Tibial nerve (tissue), 4 donors: ENCODE data around the gene PIH1D1. TPM values are rescaled to one million over a fixed set of nuclear protein-coding genes. Genes with fewer than 3 reads are reported as not detected.
A peak's percentile ranks its signal among the peaks of the same experiment; 100 is the strongest.

Source experiments
- DNase-seq, 2 donors: peaks; one replicate each; pipeline ENCODE4 v3.0.0-alpha.2; 2019; ENCODE audit warnings: low spot score in 2 of 2
- H3K27ac ChIP-seq, 4 donors: fragments of 200-600 bp; sonication (generic) in 3 of 4; one replicate each; pipeline ENCODE4 v1.5.1; 2017 to 2019; ENCODE audit warnings: mild to moderate bottlenecking in 1 of 4
- H3K27me3 ChIP-seq, 2 donors: fragments of 200-600 bp; sonication (generic) in 1 of 2; one replicate each; pipeline versions ENCODE4 v1.5.1 to v1.6.0; 2017 to 2019
- H3K36me3 ChIP-seq, 3 donors: fragments of 200-600 bp; sonication (generic); one replicate each; pipeline ENCODE4 v1.5.1; 2018 to 2019
- H3K4me1 ChIP-seq, 4 donors: fragments of 200-600 bp; sonication (generic) in 3 of 4; one replicate each; pipeline ENCODE4 v1.5.1; 2017 to 2019
- H3K4me3 ChIP-seq, 4 donors: fragments of 200-600 bp; sonication (generic) in 3 of 4; one replicate each; pipeline ENCODE4 v1.5.1; 2017 to 2019; ENCODE audit warnings: mild to moderate bottlenecking in 1 of 4, moderate library complexity in 1 of 4
- H3K9me3 ChIP-seq, 4 donors: fragments of 200-600 bp; sonication (generic) in 3 of 4; one replicate each; pipeline ENCODE4 v1.5.1; 2017 to 2019
- EP300 ChIP-seq, 2 donors: sonication (generic); formaldehyde crosslinking; IDR thresholded peaks; one replicate each; pipeline ENCODE4 v1.6.1; 2017; ENCODE audit warnings: antibody characterized with exemption in 2 of 2, mild to moderate bottlenecking in 1 of 2
- POLR2A ChIP-seq, 2 donors: fragments of 450-650 bp; IDR thresholded peaks; one replicate each; pipeline ENCODE4 v1.6.1; 2017; ENCODE audit warnings: antibody characterized with exemption in 2 of 2, mild to moderate bottlenecking in 2 of 2, moderate library complexity in 2 of 2
- WGBS, 2 donors: methylation state at CpG; one replicate each; pipeline ENCODE4 v1.1.5; 2018; 5-methylcytosine and 5-hydroxymethylcytosine counted together
- total RNA-seq, 4 donors: library from RNA; depleted of rRNA; stranded (reverse); fragments of >200 nt; gene quantifications; one replicate each; pipeline ENCODE4 v1.1.0, GENCODE V29; 2016
- TF ChIP-seq, protein P1 (sequence below), 5 experiments: fragments of 200-600 bp in 3 of 5; fragments of 450-650 bp in 2 of 5; sonication (generic) in 3 of 5; IDR thresholded peaks; one replicate each; pipeline ENCODE4 v1.5.1; 2016 to 2019; ENCODE audit warnings: antibody characterized with exemption in 5 of 5, mild to moderate bottlenecking in 3 of 5, moderate library complexity in 2 of 5

The PIH1D1 gene
- total RNA-seq, 4 donors from 2014 or later, result 85.0 to 128 (median 110) TPM

DNA sequence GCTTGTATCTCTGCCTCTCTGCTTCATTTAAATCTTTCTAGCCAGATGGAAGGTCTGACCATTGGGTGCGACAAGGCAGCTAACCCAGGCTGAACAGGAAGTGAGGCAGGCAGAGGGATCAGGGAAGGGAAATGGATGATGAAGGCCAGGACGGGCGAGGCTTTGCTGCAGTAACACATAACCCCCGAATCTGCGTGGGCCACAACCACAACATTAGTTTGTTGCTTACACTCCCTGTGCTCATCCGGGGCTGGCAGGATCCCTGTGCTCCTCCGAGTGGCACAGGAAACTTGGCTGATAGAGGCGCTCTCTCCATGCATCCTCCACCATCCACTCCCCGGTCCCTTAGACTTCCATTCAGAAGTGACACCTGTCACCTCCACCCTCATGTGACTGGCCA is 21.3 kb upstream of the PIH1D1 start:
- peaks cover 0 to 24% (median 0%) of the 10 kb centered on the region in 3 donors for H3K36me3 ChIP-seq
- peaks cover 0 to 50% (median 15%) of the 10 kb centered on the region in 4 donors for H3K4me1 ChIP-seq
- H3K27me3 ChIP-seq, result no peaks in the 10 kb centered on the region
- H3K9me3 ChIP-seq, result no peaks in the 10 kb centered on the region
- no peak for TF ChIP-seq POLR2A (IDR thresholded peaks at IDR 0.05)
- TF ChIP-seq, protein P1, sequence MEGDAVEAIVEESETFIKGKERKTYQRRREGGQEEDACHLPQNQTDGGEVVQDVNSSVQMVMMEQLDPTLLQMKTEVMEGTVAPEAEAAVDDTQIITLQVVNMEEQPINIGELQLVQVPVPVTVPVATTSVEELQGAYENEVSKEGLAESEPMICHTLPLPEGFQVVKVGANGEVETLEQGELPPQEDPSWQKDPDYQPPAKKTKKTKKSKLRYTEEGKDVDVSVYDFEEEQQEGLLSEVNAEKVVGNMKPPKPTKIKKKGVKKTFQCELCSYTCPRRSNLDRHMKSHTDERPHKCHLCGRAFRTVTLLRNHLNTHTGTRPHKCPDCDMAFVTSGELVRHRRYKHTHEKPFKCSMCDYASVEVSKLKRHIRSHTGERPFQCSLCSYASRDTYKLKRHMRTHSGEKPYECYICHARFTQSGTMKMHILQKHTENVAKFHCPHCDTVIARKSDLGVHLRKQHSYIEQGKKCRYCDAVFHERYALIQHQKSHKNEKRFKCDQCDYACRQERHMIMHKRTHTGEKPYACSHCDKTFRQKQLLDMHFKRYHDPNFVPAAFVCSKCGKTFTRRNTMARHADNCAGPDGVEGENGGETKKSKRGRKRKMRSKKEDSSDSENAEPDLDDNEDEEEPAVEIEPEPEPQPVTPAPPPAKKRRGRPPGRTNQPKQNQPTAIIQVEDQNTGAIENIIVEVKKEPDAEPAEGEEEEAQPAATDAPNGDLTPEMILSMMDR (IDR thresholded peaks at IDR 0.05), result no peak
- no peak for TF ChIP-seq EP300 (IDR thresholded peaks at IDR 0.05)
- no peak overlapping the region for H3K27ac ChIP-seq
- no peak overlapping the region for H3K4me3 ChIP-seq
- WGBS, 2 donors, result 78 to 83% methylated on average over 9 of the region's 9 CpGs
- no peak for DNase-seq

- H3K27ac ChIP-seq, result peak overlapping the region in 1 of 4 donors; percentile 82
- H3K4me3 ChIP-seq, result no peak overlapping the region
- TF ChIP-seq EP300 (IDR thresholded peaks at IDR 0.05) (no peak), POLR2A (IDR thresholded peaks at IDR 0.05) (no peak)
- TF ChIP-seq, protein P1 (IDR thresholded peaks at IDR 0.05), result no peak
- no peaks in the 10 kb centered on the region for H3K27me3 ChIP-seq
- WGBS, 2 donors, result 72 to 76% methylated on average over 8 of the region's 8 CpGs
- DNase-seq, result no peak
- peaks cover 0 to 44% (median 15%) of the 10 kb centered on the region in 4 donors for H3K4me1 ChIP-seq
- H3K9me3 ChIP-seq, result no peaks in the 10 kb centered on the region
- peaks cover 0 to 35% (median 0%) of the 10 kb centered on the region in 3 donors for H3K36me3 ChIP-seq
Measured at GRCh38 chr19:49470615-49470978, 19.0 kb upstream of the PIH1D1 start.

DNA sequence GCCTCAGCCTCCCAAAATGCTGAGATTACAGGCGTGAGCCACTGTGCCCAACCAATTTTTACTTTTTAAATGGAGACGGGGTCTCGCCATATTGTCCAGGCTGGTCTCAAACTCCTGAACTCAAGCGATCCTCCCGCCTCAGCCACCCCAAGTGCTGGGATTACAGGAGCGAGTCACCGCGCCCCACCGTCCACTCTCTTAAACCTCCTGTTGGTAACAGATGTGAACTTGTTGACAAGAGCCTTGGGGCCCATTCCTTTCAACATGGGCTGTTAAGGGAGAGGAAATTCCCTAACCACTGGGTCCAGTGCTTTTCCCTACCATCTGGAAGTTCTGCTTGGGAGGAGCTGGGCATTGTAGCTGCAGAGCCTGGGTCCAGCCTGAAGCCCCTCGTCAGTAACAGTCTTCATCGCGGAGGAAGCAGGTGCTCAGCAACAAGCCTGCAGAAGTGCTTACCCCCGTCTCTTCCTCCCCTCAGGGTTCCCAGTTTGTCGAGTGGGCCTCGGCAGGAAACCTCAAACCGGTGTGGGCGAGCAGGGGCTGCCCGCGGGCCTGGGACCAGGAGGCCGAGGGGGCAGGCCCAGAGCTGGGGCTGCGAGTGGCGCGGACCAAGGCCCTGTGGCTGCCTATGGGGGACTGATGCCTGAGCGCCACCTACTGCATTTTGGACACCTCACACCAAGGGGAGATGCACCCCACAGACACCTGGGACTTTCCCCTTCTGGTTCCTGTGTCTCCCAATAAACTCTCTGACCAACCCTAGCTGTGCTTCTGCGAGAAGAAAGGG is 18.4 kb upstream of the PIH1D1 start:
- no peak for DNase-seq
- no peak overlapping the region for H3K4me3 ChIP-seq
- H3K9me3 ChIP-seq, result no peaks in the 10 kb centered on the region
- peaks cover 0 to 41% (median 0%) of the 10 kb centered on the region in 3 donors for H3K36me3 ChIP-seq
- TF ChIP-seq EP300 (IDR thresholded peaks at IDR 0.05) (no peak), POLR2A (IDR thresholded peaks at IDR 0.05) (no peak)
- TF ChIP-seq, protein P1 (IDR thresholded peaks at IDR 0.05), result peak in 1 of 5 experiments; percentile 34
- H3K4me1 ChIP-seq, result peaks cover 0 to 38% (median 13%) of the 10 kb centered on the region in 4 donors
- H3K27me3 ChIP-seq, result no peaks in the 10 kb centered on the region
- peak overlapping the region in 3 of 4 donors; percentile 66 to 82 (median 82) for H3K27ac ChIP-seq
- WGBS, 2 donors, result 78 to 82% methylated on average over 22 to 25 of the region's 25 CpGs

DNA sequence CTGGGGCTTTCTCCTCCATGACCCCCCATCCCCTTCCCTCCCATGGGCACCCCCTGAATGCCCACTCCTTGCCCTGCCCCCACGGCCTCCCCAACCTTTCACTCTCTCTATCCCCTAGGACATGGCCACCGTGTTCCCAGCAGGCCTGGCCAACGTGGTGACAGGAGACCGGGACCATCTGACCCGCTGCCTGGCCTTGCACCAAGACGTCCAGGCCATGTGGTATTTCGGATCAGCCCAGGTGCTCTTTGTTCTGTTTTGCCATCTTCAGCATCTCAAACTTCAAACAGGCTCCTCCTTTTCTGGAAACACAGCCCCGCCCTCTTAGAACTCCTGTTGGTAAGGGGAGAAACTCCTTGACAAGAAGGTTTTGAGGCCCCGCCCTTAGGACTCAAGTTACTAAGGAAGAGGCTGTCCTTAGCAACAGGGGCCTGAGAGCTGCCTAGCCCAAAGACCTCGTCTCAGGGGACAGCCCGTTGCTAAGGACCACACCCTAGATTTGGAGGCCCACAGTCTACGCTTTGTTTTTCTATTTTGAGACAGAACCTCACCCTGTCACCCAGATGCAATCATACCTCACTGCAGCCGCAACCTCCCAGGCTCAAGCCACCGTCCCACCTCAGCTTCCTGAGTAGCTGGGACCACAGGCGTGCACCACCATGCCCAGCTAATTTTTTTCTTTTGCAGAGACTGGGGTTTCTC is 17.3 kb upstream of the PIH1D1 start:
- peak overlapping the region in 3 of 4 donors; percentile 66 to 82 (median 82) for H3K27ac ChIP-seq
- no peaks in the 10 kb centered on the region for H3K27me3 ChIP-seq
- TF ChIP-seq EP300 (IDR thresholded peaks at IDR 0.05), result no peak
- TF ChIP-seq POLR2A (IDR thresholded peaks at IDR 0.05), result no peak
- TF ChIP-seq, protein P1 (IDR thresholded peaks at IDR 0.05), result no peak
- H3K36me3 ChIP-seq, result peaks cover 0 to 52% (median 0%) of the 10 kb centered on the region in 3 donors
- 57 to 58% methylated on average over 15 of the region's 15 CpGs for WGBS, 2 donors
- DNase-seq, result peak; percentile 75 to 77
- no peaks in the 10 kb centered on the region for H3K9me3 ChIP-seq
- H3K4me3 ChIP-seq, result no peak overlapping the region
- peaks cover 0 to 31% (median 8%) of the 10 kb centered on the region in 4 donors for H3K4me1 ChIP-seq

GRCh38 chr19:49468199-49468598 is 16.6 kb upstream of the PIH1D1 start:
- peaks cover 0 to 24% (median 8%) of the 10 kb centered on the region in 4 donors for H3K4me1 ChIP-seq
- peaks cover 0 to 56% (median 0%) of the 10 kb centered on the region in 3 donors for H3K36me3 ChIP-seq
- WGBS, 2 donors, result 86 to 87% methylated on average over 11 to 12 of the region's 19 CpGs
- peak overlapping the region in 3 of 4 donors; percentile 66 to 82 (median 82) for H3K27ac ChIP-seq
- H3K9me3 ChIP-seq, result no peaks in the 10 kb centered on the region
- TF ChIP-seq EP300 (IDR thresholded peaks at IDR 0.05), result no peak
- TF ChIP-seq POLR2A (IDR thresholded peaks at IDR 0.05), result no peak
- TF ChIP-seq, protein P1 (IDR thresholded peaks at IDR 0.05), result no peak
- H3K4me3 ChIP-seq, result no peak overlapping the region
- H3K27me3 ChIP-seq, result no peaks in the 10 kb centered on the region
- no peak for DNase-seq
